DND-41 (cell line): ENCODE results near the gene FAM24A.

Experiments used
- CTCF ChIP-seq: IDR thresholded peaks from 2 replicates; pipeline ENCODE4 v1.5.1; 2012; ENCODE audit warnings: borderline replicate concordance, low read length, moderate library complexity, mild to moderate bottlenecking; ENCODE audit not compliant: poor library complexity, severe bottlenecking; ENCODE audit errors: extremely low read depth
- EZH2 ChIP-seq: IDR thresholded peaks from 3 replicates; pipeline ENCODE4 v1.6.1; 2012; ENCODE audit warnings: borderline replicate concordance, low read depth, mild to moderate bottlenecking, moderate library complexity, low read length, inconsistent platforms; ENCODE audit not compliant: severe bottlenecking

GRCh38 chr10:122894261-122894944, 16.0 kb upstream of the FAM24A start:
- TF ChIP-seq CTCF (no peak), EZH2 (no peak)
